DLD1 (cell line): Measurements from ENCODE around the gene MRPS21.

ENCODE experiments used
- in situ Hi-C: cut with HindIII; loops from 2 replicates; pipeline ENCODE4 v1.10.0; 2017; ENCODE audit warnings: low sequenced_read_pairs

The MRPS21 gene

GRCh38 chr1:150293433-150294253 lies at the start of gene MRPS21:
Gene MRPS21 (plus strand): TSS chr1:150293861. CDS start chr1:150294367, 506 bp downstream.
- in situ Hi-C loops, result no loop called here

DNA sequence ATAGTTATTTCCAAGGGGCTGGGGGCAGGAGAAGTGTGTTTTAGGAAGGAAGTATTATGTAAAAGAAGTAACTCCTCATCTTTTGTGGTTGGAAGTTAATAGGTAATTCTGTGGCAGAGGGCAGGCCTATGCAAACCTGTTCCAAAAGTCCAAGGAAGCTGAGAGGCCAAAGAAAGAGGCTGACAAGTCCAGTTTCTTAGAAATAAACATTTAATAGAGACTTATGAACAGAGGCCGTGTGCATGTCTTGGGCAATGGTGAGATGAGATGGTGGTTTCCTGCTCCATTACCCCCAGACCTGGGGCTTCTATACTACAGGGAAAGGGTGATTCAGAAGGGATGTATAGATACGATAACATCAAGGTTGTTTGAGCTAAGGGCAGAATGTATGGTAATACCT lies 43.7 kb upstream of the MRPS21 start:
- in situ Hi-C loops, result no loop called here

GRCh38 chr1:150256198-150256553 lies 37.5 kb upstream of the MRPS21 start:
- in situ Hi-C loops, result no loop called here

- in situ Hi-C loops, result no loop called here
Observed at GRCh38 chr1:150256554-150257341, 36.9 kb upstream of the MRPS21 start.

- in situ Hi-C loops, result no loop called here
Observed at GRCh38 chr1:150257624-150258585, 35.8 kb upstream of the MRPS21 start, which contains the start of gene CA14. Gene CA14 (plus strand): TSS chr1:150257774. CDS start chr1:150258129, 355 bp downstream.

GRCh38 chr1:150259217-150259616 lies 34.4 kb upstream of the MRPS21 start:
- in situ Hi-C loops, result no loop called here

DNA sequence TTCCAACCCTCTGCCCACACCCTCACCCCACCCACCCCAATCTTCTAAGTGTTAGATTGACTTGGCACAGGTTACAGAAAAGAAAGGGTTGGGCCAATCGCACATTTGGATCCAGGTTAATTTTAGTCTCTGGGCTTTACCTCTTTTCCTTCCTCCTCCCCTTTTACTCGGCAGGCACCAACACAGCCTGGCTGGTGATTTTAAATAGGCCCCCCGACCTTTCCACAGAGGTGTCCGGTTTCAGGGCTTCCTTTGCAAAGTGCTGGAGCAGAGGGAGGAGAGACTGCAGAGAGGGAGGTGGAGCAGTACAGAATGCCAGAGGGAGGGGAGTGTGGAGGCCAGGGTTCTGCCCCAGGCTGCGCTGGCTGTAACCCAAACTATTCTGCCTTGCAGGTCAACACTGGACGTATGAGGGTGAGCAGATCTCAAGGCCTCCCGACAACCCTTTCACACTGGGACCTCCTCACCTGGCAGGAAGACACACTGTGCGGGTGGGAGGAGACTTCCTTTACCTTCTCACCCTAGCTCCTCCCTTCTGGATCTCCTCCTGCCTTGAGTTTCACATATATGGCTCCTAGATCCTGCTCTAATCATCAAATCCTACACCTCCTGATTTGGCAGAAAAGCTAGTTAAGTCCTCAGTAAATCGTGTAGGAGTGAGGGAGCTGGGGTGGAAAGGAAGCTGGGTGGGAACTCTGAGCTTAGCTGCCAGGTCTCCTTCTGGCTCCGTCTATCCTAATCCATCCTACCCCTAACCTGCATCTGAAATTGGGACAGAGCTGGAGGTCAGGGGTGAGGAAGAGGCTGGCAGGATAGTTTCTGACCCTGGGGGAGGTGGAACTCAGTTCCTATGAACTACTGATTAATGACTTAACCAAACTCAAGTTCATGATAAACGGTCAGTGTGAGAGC lies 33.6 kb upstream of the MRPS21 start:
- in situ Hi-C loops, result no loop called here

DNA sequence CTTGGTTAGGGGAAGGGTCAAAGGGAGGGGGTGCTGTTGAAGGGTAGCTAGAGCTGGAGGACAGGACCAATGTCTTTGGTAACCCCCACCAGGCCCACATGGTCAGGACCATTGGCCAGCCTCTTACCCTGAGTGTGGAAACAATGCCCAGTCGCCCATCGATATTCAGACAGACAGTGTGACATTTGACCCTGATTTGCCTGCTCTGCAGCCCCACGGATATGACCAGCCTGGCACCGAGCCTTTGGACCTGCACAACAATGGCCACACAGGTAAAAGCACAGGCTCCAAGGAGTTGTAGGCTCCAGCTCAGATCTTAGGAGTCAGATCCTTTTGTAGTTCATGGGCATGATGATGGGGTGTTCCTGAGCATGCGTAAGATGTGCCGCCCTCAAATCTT lies 32.3 kb upstream of the MRPS21 start:
- in situ Hi-C loops, result no loop called here

GRCh38 chr1:150262388-150263320 lies 31.0 kb upstream of the MRPS21 start:
- in situ Hi-C loops, result no loop called here

GRCh38 chr1:150263549-150263948 lies 30.1 kb upstream of the MRPS21 start:
- in situ Hi-C loops, result no loop called here

- in situ Hi-C loops, result no loop called here
Observed at GRCh38 chr1:150267896-150268295, 25.8 kb upstream of the MRPS21 start.

- in situ Hi-C loops, result no loop called here
Observed at GRCh38 chr1:150268340-150268704, 25.3 kb upstream of the MRPS21 start.

GRCh38 chr1:150268705-150269403 lies 24.8 kb upstream of the MRPS21 start, which contains the start of gene APH1A:
Gene APH1A (minus strand): TSS chr1:150269016. CDS start chr1:150268810, 206 bp downstream.
- in situ Hi-C loops, result no loop called here

DNA sequence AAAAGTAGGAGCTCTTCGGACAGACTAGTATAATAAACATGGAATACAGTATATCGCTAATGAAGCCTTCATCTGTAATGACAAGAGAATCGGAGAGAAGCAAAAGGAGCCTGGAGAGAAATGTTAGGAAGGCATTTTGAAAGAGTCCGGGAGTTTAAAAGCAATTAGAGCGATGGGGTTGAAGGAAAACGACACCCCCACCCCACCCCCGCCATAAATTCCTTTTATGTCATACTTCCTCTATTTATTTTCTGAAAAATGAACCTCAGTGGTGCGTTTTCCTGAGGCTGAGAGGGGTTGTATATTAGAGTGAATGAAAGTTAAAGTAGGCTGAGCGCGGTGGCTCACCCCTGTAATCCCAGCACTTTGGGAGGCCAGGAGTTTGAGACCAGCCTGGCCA lies 24.2 kb upstream of the MRPS21 start:
- in situ Hi-C loops, result no loop called here

DNA sequence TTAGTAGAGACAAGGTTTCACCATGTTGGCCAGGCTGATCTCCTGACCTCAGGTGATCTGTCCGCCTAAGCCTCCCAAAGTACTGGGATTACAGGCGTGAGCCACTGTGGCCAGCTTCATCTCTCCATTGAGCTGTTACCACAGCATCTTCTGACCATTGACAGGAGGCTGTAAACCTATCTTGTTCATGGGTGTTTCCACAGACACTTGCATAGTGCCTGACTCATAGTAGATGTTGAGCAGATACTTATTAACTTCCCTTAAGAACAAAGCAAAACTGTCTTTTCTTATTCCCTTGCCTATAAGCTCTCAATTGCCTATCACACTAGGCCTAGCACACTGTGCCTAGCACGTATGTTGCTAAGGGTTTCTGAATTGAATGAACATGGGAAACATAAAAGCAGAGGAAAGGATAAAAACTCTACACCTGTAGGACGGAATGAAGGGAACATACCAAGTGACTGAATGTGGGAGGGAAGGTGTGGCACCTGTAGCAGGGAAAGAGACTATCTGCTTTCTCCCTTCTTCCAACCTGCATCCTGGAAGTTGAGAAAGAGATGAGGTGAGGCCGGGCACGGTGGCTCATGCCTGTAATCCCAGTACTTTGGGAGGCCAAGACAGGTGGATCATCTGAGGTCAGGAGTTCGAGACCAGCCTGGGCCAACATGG lies 22.2 kb upstream of the MRPS21 start:
- in situ Hi-C loops, result no loop called here

DNA sequence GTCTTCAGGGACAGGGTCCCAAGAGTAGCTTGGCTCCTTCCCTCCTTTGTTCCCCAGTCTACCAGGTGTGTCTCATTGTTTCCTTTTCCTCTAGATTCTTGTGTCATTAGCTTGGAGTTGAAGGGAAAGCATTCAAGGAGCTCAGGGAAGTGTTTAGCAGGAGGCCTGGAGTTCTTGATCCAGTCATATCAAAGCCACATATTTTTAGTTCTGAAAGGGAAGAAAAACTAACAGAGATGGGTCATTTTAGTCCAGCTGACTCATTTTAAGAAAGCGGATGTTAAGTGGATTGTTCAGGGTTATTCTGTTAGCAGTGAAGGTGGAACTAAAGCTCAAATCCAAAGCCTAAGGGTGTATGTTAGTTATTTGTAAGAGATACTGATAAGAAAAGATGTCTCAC lies 20.4 kb upstream of the MRPS21 start:
- in situ Hi-C loops, result no loop called here

GRCh38 chr1:150280138-150280707 lies 13.4 kb upstream of the MRPS21 start:
- in situ Hi-C loops, result no loop called here
